Kidney epithelial cell (primary cell): ENCODE data around the gene PKD1. TPM values are rescaled to one million over a fixed set of nuclear protein-coding genes. Genes with fewer than 3 reads are reported as not detected.

ENCODE experiments used
- DNase-seq: peaks from one replicate; pipeline ENCODE4 v3.0.0-alpha.2; 2010; ENCODE audit warnings: low read depth
- H3K27me3 ChIP-seq: 2 replicates; pipeline ENCODE4 v1.6.0; 2011; ENCODE audit warnings: low read length; ENCODE audit not compliant: control insufficient read depth, insufficient read depth
- H3K36me3 ChIP-seq: 2 replicates; pipeline ENCODE4 v1.5.1; 2011; ENCODE audit warnings: low read length; ENCODE audit not compliant: control insufficient read depth, insufficient read depth
- H3K4me3 ChIP-seq: 2 replicates; pipeline ENCODE4 v1.5.1; 2011; ENCODE audit warnings: low read depth, mild to moderate bottlenecking, control low read depth, low read length
- CTCF ChIP-seq: IDR thresholded peaks from 2 replicates; pipeline ENCODE4 v1.5.1; 2011; ENCODE audit warnings: mild to moderate bottlenecking, moderate library complexity, low read length, control low read depth, inconsistent platforms; ENCODE audit not compliant: insufficient read depth, poor library complexity, severe bottlenecking
- total RNA-seq: library from RNA; depleted of rRNA; stranded (reverse); fragments of >200 nt; gene quantifications from 2 replicates; pipeline ENCODE4 v1.2.3, GENCODE V29; 2015

Gene PKD1
- total RNA-seq, 1 donor from 2014 or later = 85.6 TPM

- no peaks in the 10 kb centered on the region for H3K27me3 ChIP-seq
- H3K36me3 ChIP-seq = no peaks in the 10 kb centered on the region
- TF ChIP-seq CTCF = no peak
- DNase-seq = no peak
- H3K4me3 ChIP-seq = peak overlapping the region; percentile 60
These were observed 88.8 kb downstream of the PKD1 start for GRCh38 chr16:2046893-2047329.

GRCh38 chr16:2045965-2046892, 89.5 kb downstream of the PKD1 start:
- Histone ChIP-seq H3K4me3 (no peak overlapping the region), H3K36me3 (no peaks in the 10 kb centered on the region), H3K27me3 (no peaks in the 10 kb centered on the region)
- TF ChIP-seq CTCF = no peak
- DNase-seq = no peak

GRCh38 chr16:2044541-2044940, 91.2 kb downstream of the PKD1 start:
- H3K27me3 ChIP-seq = no peaks in the 10 kb centered on the region
- DNase-seq = no peak
- no peak for TF ChIP-seq CTCF
- H3K36me3 ChIP-seq = no peaks in the 10 kb centered on the region
- H3K4me3 ChIP-seq = no peak overlapping the region

- no peak overlapping the region for H3K4me3 ChIP-seq
- no peaks in the 10 kb centered on the region for H3K27me3 ChIP-seq
- DNase-seq = no peak
These were observed 91.8 kb downstream of the PKD1 start for GRCh38 chr16:2043667-2044451.

DNA sequence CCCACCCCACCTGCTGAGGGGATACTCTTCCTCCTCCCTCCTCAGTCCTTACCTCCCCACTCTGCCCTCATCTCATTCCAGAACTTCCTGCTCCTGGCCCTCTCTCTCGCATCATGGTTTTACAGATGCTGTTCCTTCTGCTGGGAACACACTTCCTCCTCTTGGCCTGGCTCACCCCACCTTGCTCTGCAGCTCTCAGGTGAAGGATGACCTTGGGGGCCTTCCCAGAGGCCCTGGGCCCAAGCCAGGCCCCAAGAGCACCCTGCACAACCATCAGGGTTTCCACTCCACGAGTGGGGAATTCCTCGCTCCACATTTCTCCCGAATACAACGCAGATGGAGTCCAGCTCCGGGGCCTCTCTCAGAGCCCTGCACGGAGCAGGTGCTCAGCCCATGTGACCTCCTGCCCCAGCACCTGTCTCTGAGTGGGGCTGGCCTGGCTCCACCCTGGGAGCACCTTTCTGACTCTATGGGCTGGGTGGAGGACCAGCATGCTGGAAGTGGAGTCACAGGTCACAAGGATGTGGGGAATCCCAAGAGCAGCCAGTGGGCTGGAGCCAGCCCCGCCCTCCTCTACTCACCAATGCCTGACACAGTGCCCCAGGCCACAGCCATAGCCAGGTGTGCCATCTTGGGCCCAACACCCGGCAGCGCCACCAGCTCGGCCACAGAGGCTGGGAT, 92.6 kb downstream of the PKD1 start:
- DNase-seq = no peak
- no peaks in the 10 kb centered on the region for H3K27me3 ChIP-seq
- no peak for TF ChIP-seq CTCF
- no peak overlapping the region for H3K4me3 ChIP-seq
- H3K36me3 ChIP-seq = no peaks in the 10 kb centered on the region

More at GRCh38 chr16:2043667-2044451, 91.8 kb downstream of the PKD1 start:
- no peaks in the 10 kb centered on the region for H3K36me3 ChIP-seq
- no peak for TF ChIP-seq CTCF
